ENCODE results near the gene S1PR3.

DNA sequence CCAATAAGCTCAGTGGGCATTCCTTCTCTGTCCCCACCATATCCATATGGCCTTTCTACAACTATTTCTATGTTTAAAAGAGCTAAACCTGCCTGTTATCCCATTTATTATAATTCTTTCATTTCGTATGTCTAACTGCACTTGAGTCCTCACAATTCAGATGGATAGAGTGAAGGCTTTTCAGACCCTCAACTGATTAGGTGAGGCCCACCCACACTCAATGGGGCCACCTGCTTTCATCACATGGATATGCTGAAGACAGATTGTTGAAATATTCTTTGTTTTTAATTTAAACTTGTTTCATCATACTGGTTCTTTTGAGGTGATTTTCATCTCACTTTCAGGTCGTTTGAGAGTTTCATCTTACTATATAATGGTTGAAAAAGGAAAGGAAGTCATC lies 5.7 kb upstream of the S1PR3 start:
- TF ChIP-seq, protein P1, sequence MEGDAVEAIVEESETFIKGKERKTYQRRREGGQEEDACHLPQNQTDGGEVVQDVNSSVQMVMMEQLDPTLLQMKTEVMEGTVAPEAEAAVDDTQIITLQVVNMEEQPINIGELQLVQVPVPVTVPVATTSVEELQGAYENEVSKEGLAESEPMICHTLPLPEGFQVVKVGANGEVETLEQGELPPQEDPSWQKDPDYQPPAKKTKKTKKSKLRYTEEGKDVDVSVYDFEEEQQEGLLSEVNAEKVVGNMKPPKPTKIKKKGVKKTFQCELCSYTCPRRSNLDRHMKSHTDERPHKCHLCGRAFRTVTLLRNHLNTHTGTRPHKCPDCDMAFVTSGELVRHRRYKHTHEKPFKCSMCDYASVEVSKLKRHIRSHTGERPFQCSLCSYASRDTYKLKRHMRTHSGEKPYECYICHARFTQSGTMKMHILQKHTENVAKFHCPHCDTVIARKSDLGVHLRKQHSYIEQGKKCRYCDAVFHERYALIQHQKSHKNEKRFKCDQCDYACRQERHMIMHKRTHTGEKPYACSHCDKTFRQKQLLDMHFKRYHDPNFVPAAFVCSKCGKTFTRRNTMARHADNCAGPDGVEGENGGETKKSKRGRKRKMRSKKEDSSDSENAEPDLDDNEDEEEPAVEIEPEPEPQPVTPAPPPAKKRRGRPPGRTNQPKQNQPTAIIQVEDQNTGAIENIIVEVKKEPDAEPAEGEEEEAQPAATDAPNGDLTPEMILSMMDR (IDR thresholded peaks at IDR 0.05; ENCODE audit: low read length) = no peak
- no peak for TF ChIP-seq EZH2 (optimal IDR thresholded peaks at IDR 0.05; ENCODE audit: low read depth, low read length)
